RWPE2 (cell line): ENCODE results near the gene YWHAQ.
"Not testable (repeated sequence)": the region's sequence is repeated elsewhere in the genome, so short reads cannot be mapped to it uniquely, and the experiment has no call there.

Experiments used
- ATAC-seq: fragments of 200-7000 bp; cut with Tn5 transposase; 3 replicates; pipeline ENCODE4 v1.9.1; 2021; ENCODE audit warnings: low read depth
- DNase-seq: peaks from one replicate; pipeline ENCODE4 v3.0.0-alpha.2; 2020; ENCODE audit warnings: low spot score
- H3K27ac ChIP-seq: fragments of 450-650 bp; 2 replicates; pipeline ENCODE4 v1.5.1; 2017; ENCODE audit warnings: mild to moderate bottlenecking; ENCODE audit not compliant: poor library complexity, severe bottlenecking
- H3K27me3 ChIP-seq: fragments of 250-450 bp; sonication (Bioruptor Pico); 2 replicates; pipeline ENCODE4 v1.5.1; 2021; ENCODE audit warnings: mild to moderate bottlenecking, moderate library complexity; ENCODE audit not compliant: insufficient read depth, poor library complexity, severe bottlenecking
- H3K36me3 ChIP-seq: fragments of 250-450 bp; sonication (Bioruptor Pico); 2 replicates; pipeline ENCODE4 v1.5.1; 2020; ENCODE audit warnings: low read depth, mild to moderate bottlenecking, moderate library complexity
- H3K4me1 ChIP-seq: fragments of 250-450 bp; sonication (Bioruptor Pico); 2 replicates; pipeline ENCODE4 v1.5.1; 2021; ENCODE audit warnings: mild to moderate bottlenecking, moderate library complexity; ENCODE audit not compliant: insufficient read depth, poor library complexity, severe bottlenecking
- H3K4me3 ChIP-seq: fragments of 250-450 bp; sonication (Bioruptor Pico); 2 replicates; pipeline ENCODE4 v1.5.1; 2021; ENCODE audit warnings: mild to moderate bottlenecking, moderate library complexity; ENCODE audit not compliant: severe bottlenecking
- H3K9me3 ChIP-seq: fragments of 250-450 bp; sonication (Bioruptor Pico); 2 replicates; pipeline ENCODE4 v1.5.1; 2021; ENCODE audit warnings: mild to moderate bottlenecking, moderate library complexity; ENCODE audit not compliant: severe bottlenecking
- TF ChIP-seq, protein P1 (sequence below): fragments of 450-650 bp; IDR thresholded peaks from one replicate; pipeline ENCODE4 v1.5.1; 2017; ENCODE audit warnings: mild to moderate bottlenecking, moderate library complexity; ENCODE audit not compliant: poor library complexity, severe bottlenecking

YWHAQ gene

DNA sequence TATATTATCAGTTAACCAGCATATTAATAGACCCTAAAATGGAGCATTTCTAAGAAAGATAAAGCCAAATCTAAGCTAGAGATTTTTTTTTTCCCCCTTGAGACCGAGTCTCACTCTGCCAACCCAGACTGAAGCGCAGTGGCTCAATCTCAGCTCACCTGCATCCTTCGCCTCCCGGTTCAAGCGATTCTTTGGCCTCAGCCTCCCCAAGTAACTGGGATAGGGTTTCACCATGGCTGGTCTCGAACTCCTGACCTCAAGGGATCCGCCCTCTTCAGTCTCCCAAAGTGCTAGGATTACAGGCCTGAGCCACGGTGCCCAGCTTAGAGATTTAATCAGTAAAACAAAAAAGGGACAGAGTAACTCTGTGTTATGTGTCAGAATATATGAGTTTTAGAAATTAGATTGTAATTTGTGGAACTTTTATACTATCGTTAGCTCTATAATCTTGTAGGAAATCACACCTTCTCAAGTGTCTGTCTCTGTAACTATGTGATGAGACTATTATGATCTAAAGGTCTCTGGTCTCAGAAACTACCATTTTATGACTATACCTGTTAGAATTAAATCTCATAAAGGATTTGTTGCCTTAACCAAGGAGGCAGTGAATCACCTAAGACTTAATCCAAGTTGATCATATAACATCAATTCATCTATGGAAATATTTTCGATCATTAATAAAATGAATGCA, 34.0 kb downstream of the YWHAQ start:
- Histone ChIP-seq H3K27ac (no peak overlapping the region), H3K36me3 (peaks cover 53% of the 10 kb centered on the region), H3K27me3 (no peaks in the 10 kb centered on the region), H3K4me1 (peaks cover 25% of the 10 kb centered on the region), H3K4me3 (no peak overlapping the region), H3K9me3 (peaks cover 20% of the 10 kb centered on the region)
- no peak for ATAC-seq
- TF ChIP-seq, protein P1, sequence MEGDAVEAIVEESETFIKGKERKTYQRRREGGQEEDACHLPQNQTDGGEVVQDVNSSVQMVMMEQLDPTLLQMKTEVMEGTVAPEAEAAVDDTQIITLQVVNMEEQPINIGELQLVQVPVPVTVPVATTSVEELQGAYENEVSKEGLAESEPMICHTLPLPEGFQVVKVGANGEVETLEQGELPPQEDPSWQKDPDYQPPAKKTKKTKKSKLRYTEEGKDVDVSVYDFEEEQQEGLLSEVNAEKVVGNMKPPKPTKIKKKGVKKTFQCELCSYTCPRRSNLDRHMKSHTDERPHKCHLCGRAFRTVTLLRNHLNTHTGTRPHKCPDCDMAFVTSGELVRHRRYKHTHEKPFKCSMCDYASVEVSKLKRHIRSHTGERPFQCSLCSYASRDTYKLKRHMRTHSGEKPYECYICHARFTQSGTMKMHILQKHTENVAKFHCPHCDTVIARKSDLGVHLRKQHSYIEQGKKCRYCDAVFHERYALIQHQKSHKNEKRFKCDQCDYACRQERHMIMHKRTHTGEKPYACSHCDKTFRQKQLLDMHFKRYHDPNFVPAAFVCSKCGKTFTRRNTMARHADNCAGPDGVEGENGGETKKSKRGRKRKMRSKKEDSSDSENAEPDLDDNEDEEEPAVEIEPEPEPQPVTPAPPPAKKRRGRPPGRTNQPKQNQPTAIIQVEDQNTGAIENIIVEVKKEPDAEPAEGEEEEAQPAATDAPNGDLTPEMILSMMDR, result no peak
- DNase-seq, result no peak

GRCh38 chr2:9595746-9596145, 35.1 kb downstream of the YWHAQ start:
- Histone ChIP-seq H3K9me3 (peaks cover 14% of the 10 kb centered on the region), H3K4me3 (no peak overlapping the region), H3K4me1 (peaks cover 35% of the 10 kb centered on the region), H3K27ac (peak overlapping the region; percentile 33), H3K27me3 (no peaks in the 10 kb centered on the region), H3K36me3 (peaks cover 53% of the 10 kb centered on the region)
- no peak for DNase-seq
- TF ChIP-seq, protein P1, result no peak
- ATAC-seq, result no peak

- H3K36me3 ChIP-seq, result peaks cover 53% of the 10 kb centered on the region
- H3K9me3 ChIP-seq, result peaks cover 12% of the 10 kb centered on the region
- not testable (repeated sequence) for H3K4me3 ChIP-seq, H3K27me3 ChIP-seq, DNase-seq
- H3K4me1 ChIP-seq, result peaks cover 38% of the 10 kb centered on the region
- H3K27ac ChIP-seq, result peak overlapping the region; percentile 33
- 0 out of 3 replicates have a peak, but pooled peaks have one; percentile 24 for ATAC-seq
These were observed 35.5 kb downstream of the YWHAQ start for GRCh38 chr2:9595256-9595655.

DNA sequence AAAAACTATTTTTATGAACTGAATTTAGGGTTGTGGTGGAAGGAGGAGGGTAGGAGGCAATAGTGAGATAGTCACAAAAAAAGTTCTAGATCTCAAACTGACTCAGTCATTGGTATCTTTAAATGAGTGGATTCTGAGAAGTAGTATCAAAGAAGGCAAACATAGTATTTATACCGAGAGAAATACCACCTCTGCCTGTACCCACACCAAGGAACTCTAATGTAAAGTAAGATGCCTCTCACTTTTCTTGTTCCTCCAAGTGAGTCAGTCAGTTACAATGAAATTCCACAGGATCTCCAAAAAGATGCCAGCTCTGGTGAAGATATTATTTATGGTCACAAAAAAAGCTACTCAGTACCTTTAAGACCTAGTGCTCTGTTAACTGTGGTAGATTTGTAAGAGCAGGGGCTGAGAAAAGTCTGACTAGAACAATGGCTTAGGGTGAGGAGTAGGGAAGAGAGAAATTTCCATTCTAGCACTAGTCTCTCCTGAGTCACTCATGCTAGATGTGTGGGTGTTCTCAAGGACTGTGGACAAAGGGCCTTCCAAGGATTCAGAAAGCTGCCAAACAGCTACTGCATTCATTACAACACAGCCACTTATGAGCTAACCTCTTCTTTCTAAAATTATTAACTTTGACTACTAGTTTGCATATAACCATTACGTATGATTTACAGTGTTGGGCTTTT, 36.3 kb downstream of the YWHAQ start:
- Histone ChIP-seq H3K9me3 (peaks cover 4% of the 10 kb centered on the region), H3K27me3 (no peaks in the 10 kb centered on the region), H3K27ac (peak overlapping the region; percentile 33), H3K36me3 (peaks cover 53% of the 10 kb centered on the region), H3K4me3 (no peak overlapping the region), H3K4me1 (peaks cover 38% of the 10 kb centered on the region)
- no peak for DNase-seq
- peak; percentile 98 for ATAC-seq
- TF ChIP-seq, protein P1, result no peak

DNA sequence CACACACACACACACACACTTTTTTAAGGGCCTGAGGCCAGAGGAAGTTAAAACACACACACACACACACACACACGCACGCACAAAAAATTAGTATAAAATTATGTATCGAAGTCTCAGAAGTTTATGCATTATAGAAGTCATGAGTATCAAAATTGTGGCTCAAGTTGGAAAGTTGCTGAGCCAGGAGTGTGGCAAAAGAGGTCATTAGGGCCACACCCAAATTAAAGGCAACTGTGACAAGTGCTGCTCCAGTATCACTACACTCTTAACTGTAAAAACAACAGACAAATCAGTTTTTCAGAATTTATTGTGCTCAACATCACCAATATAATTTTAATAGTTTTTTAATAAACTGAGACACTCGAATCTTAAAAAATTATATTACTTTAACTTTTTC, 36.9 kb downstream of the YWHAQ start:
- peaks cover 38% of the 10 kb centered on the region for H3K4me1 ChIP-seq
- peak overlapping the region; percentile 33 for H3K27ac ChIP-seq
- no peak for ATAC-seq

More for the DNA sequence above, 36.9 kb downstream of the YWHAQ start:
- Histone ChIP-seq H3K4me3 (no peak overlapping the region), H3K9me3 (no peaks in the 10 kb centered on the region), H3K27me3 (no peaks in the 10 kb centered on the region), H3K36me3 (peaks cover 53% of the 10 kb centered on the region)
- DNase-seq, result no peak
- TF ChIP-seq, protein P1, result no peak
